Liver (tissue), 3 donors: ENCODE data around the gene D2HGDH.

Experiments
- RXRA ChIP-seq, 2 donors: IDR thresholded peaks; 2 replicates each; pipeline ENCODE4 v1.6.1; 2017 to 2018; ENCODE audit warnings: antibody characterized with exemption in 2 of 2, mild to moderate bottlenecking in 1 of 2
- TF ChIP-seq, protein P1 (sequence below): fragments of 150-350 bp; IDR thresholded peaks from 2 replicates; pipeline ENCODE4 v1.5.1; 2017; ENCODE audit warnings: improper control_type of control experiment, low read depth, low read length; ENCODE audit not compliant: missing input control
- donor health status: healthy.
- donor health status: healthy.

GRCh38 chr2:241811201-241811951 is 76.9 kb downstream of the D2HGDH start:
- TF ChIP-seq RXRA (IDR thresholded peaks at IDR 0.05): peak in 1 of 2 donors; percentile 6
- TF ChIP-seq, protein P1, sequence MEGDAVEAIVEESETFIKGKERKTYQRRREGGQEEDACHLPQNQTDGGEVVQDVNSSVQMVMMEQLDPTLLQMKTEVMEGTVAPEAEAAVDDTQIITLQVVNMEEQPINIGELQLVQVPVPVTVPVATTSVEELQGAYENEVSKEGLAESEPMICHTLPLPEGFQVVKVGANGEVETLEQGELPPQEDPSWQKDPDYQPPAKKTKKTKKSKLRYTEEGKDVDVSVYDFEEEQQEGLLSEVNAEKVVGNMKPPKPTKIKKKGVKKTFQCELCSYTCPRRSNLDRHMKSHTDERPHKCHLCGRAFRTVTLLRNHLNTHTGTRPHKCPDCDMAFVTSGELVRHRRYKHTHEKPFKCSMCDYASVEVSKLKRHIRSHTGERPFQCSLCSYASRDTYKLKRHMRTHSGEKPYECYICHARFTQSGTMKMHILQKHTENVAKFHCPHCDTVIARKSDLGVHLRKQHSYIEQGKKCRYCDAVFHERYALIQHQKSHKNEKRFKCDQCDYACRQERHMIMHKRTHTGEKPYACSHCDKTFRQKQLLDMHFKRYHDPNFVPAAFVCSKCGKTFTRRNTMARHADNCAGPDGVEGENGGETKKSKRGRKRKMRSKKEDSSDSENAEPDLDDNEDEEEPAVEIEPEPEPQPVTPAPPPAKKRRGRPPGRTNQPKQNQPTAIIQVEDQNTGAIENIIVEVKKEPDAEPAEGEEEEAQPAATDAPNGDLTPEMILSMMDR: no peak
